GM19438 (cell line): ENCODE data around the gene TMEM8B.
"Not testable (repeated sequence)": the region's sequence is repeated elsewhere in the genome, so short reads cannot be mapped to it uniquely, and the experiment has no call there.

ENCODE experiments used
- ATAC-seq: cut with Tn5 transposase; IDR thresholded peaks from one replicate; pipeline ENCODE4 v1.9.1; 2021; ENCODE audit warnings: low read depth; ENCODE audit not compliant: unreplicated experiment

TMEM8B gene

DNA sequence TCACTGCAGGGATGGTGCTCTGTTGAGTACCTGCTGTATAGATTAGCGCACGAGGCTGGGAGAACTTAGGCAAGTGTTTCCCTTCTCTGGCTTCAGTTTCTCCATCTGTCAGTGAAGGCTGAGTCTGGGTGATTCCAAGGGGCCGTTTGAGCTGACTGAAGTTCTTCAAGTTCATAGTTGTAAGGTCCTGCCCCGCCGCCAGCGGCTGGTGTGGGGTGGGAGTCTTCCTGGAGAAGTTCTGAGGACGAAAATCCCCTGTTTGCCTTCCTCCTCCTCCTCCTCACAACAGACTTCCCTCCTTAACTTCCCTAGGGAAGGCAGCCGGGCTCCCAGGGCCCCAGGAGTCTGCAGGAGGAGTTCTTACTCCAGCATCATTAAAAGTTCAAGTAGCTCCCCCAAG lies 75.3 kb downstream of the TMEM8B start:
- ATAC-seq, result no peak

- no peak for ATAC-seq
Observed at GRCh38 chr9:35905051-35905781, 76.2 kb downstream of the TMEM8B start.

- no peak for ATAC-seq
Observed at GRCh38 chr9:35905912-35906679, 77.1 kb downstream of the TMEM8B start, which contains the start of gene HRCT1. TSS of gene HRCT1 (plus strand) at chr9:35906202. CDS start at chr9:35906288, 86 bp downstream.

DNA sequence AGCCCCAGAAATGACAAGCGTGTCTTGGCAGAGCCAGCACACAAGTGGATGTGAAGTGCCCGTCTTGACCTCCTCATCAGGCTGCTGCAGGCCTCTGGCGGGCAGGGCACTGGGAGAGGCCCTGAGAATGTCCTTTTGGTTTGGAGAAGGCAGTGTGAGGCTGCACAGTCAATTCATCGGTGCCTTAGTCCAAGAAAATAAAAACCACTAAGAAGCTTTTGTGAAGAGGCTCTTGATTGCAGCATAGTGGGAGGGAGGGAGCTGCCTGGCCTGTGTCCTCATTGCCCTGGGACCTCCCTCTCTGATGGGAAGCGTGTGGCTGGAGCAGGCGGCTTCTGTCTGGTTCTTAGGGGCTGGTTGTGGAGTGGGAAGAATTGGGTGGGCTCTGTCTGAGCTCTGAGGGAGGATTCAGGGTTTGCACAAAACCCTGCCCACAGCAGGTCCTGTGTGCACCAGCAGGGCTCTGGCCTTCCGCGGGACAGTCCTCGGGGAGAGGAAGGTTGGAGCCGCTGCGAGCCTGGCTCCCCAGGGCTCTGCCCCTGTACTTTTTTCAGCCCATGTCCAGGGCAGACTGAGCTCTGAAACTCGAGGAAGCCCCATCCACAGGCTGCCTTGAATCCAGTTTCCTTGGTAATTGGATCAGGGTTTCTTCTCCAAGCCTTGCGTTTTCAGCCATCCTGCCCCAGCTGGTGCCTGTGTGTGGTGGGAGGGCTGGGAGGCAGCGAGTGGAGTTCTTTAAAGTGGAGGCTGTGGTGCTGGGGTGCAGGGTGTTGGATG lies 78.1 kb downstream of the TMEM8B start:
- ATAC-seq, result no peak

- ATAC-seq, result no peak
Observed at GRCh38 chr9:35907711-35908503, 78.9 kb downstream of the TMEM8B start.

DNA sequence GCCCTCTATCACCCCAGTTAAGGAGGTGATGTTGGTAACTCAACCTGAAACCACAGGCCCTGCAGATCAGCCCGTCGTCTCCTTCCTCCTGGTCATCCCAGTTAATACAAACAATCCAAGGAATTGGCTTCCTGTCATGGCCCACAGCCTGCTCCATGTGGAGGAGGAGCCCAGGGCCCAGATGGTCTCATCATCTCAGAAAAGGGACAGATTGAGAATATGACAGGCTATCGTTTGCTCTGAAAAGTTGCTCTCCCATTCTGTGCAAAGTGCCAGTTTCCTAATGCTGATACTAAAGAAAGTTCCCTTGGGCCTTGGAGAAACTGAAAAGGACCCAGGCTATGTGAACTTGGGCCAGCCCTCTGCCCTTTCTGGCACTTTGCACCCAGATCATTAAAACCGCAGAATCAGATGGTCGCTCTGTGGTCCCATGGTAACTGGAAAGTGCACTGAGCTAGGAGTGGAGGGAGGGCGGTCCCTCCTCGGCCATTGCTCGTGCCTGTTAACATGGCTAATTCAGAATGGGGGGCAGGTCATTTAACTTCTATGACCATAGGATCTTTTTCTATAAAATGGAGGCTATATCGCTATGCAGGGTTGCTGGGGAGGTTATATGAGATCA lies 79.6 kb downstream of the TMEM8B start:
- ATAC-seq, result no peak

GRCh38 chr9:35909274-35909673 lies 80.2 kb downstream of the TMEM8B start, which contains the start of gene SPAAR:
TSS of gene SPAAR (plus strand) at chr9:35909490. CDS start at chr9:35910464, 974 bp downstream.
- ATAC-seq, result no peak

DNA sequence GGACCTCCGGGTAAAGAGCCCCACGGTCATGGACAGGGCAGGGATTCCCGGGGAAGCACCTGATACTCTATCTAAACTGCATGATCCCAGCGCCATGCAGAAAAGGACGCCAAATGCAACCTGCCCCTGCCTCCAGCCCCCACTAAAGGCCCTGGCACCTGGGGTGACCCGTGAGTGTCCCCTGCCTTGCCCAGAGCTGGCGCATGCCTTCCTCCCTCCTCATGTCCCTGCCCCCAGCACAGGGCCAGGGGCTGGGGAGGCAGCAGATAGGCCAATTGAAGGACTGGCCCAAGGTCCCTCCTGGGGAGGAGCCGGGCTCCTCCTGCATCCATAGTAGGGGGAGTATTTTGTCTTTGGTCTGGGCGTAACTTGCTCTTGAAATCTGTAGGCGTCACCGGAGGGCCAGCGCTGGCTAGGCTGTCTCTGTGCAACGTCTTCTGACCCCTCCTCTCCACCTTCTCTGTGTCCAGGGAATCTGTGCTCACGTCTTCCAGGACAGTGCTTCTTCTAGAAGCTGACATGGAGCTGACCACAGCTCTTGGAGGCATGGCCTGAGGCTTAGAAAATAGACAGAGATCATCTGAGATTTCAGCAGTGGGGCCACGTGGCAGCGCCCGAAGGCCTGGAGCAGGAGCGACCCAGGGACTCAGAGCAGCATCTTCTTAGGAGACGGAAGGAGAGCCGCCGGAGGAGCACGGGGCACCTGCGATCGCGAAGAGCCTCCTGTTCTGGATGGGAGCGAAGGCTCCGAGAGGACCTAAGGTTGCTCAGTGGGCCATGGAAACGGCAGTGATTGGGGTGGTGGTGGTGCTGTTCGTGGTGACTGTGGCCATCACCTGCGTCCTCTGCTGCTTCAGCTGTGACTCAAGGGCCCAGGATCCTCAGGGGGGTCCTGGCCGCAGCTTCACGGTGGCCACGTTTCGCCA lies 80.9 kb downstream of the TMEM8B start:
- no peak for ATAC-seq

- ATAC-seq, result no peak
Observed at GRCh38 chr9:35910613-35911359, 81.8 kb downstream of the TMEM8B start.

DNA sequence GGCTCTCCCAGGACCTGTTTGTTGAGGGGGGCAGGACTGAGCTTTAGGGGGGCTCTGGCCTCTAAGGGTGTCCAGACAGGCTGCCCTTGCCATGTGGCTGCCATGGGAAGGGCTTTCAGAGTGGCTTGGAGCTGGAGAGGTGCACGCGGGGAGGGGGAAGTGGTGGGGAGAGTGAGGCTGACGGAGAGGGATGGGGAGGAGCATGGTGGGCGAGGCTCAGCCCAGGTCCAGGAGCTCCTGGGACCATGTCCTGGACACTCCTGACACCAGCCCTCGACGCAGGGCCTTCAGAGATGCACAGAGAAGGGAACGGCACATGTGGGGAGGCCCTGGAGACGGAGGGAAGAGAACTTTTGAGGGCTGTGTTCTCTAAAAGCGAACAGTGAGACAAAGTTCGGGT lies 82.7 kb downstream of the TMEM8B start:
- no peak for ATAC-seq

DNA sequence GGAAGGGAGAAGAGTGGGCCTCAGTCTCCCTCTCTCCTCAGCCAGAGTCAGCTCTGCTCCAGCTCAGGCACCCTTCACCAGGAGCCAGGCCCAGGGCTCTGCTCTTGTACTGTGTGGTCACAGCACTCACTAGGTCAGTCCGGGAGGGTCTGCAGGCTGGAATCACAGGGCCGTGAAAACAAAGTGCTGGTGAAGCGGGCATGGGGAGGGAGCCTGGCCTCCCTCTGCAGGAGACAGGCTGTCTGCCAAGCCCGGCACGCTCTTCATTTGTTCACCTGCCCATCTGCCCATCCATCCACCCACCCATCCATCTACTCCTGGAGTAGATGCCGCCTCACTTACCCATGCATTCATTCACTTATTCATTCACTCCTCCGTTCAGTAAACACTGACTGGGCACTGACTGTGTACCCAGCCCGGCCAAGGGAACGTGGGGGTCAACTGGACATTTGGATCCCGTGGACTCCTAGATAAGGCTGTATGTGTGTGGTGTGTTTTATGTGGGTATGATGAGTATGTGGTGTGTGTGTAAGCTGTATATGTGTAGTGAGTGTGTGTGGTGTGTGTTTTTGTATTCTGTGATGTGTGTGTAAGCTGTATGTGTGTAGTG lies 83.9 kb downstream of the TMEM8B start:
- no peak for ATAC-seq

GRCh38 chr9:35913429-35913828 lies 84.4 kb downstream of the TMEM8B start:
- not testable (repeated sequence) for ATAC-seq

DNA sequence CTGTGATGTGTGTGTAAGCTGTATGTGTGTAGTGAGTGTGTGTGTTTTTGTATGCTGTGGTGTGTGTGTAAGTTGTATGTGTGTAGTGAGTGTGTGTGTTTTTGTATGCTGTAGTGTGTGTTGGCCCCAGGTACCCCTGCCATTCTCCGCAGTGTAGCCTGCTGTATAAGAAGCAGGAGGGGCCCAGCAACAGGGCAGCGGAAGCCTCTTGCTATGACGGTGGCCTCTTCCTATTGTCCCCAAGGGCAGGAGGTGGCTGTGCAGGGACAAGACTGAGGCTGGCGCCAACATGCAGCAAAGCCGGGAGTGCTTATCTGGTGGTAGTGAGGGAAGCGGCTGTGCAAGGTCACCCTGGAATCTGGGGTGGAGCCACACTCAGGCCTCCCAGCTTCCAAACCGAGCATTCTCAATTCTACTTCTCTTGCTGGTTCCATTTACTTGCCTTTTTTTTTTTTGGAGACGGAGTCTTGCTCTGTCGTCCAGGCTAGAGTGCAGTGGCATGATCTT lies 85.3 kb downstream of the TMEM8B start:
- no peak for ATAC-seq
